Measurements from ENCODE around the gene THUMPD3. TPM values are rescaled to one million over a fixed set of nuclear protein-coding genes. Genes with fewer than 3 reads are reported as not detected.

THUMPD3 gene
- total and polyA plus RNA-seq, 2 of the 13 experiments (the other 11 are each of a cell fraction or from before 2014, with no cell fraction given), result 31.2 to 44.1 TPM

DNA sequence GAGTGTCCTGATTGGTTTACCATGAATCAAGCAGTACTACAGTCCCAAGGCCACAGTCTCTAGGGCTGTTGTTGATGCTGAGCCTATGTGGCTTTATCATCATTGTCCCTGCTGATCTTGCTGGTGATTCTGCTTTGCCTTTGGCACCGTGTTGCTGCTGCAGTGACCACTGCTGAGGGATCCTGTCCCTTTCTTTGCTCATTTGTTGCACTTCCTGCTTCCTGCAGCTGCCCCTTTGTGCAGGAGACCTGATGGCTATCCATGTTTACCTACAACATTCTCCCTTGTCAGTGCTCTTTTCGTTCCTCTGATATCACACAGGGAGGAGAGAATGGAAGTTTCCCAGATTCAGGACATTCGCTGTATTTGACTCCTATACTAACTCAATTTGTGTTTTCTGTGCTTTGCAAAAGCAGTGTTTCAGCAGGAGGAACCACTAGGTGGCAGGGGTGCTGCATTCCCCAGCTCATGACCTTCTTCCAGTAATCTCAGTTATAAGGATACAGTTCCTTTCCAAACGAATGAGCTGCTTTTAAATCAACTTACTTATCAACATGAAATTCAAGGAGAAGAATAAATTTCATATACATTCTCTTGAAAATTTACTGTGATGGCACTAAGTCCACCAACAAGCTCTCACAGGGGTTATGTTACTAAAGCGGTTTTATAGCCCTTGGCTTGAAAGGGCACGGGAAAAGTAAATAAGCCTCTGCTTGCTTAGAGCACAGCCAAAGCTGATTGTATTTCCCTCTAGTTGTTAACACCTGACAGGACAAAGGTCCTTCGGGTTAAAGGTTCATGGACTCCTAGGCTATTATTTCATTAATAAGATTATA lies 9.7 kb upstream of the THUMPD3 start (continued):
- TF ChIP-seq SIX4 (CRISPR knock-in tag; IDR thresholded peaks at IDR 0.05) (peak; percentile 22; the same call in 1 of the 2 replicates), ZNF850 (CRISPR knock-in tag; conservative IDR thresholded peaks at IDR 0.05) (no peak), ZNF230 (CRISPR knock-in tag; IDR thresholded peaks at IDR 0.05) (peak; percentile 84), YEATS2 (CRISPR knock-in tag; IDR thresholded peaks at IDR 0.05; ENCODE audit: borderline replicate concordance) (peak; percentile 64; the same call in 1 of the 2 replicates), FOXA1 (IDR thresholded peaks at IDR 0.05) (peak; percentile 43; the same call in 1 of the 2 replicates), FOXA1 (CRISPR knock-in tag; IDR thresholded peaks at IDR 0.05) (peak; percentile 91), RARA (CRISPR knock-in tag; IDR thresholded peaks at IDR 0.05) (peak; percentile 93), ZMYM3 (CRISPR knock-in tag; IDR thresholded peaks at IDR 0.05) (peak; percentile 18; the same call in 1 of the 2 replicates), HNF4G (IDR thresholded peaks at IDR 0.05; ENCODE audit: borderline replicate concordance, low read depth, low read length) (peak; percentile 83), HNF4G (CRISPR knock-in tag; IDR thresholded peaks at IDR 0.05; ENCODE audit: borderline replicate concordance, low read depth) (no peak; the same call in 1 of the 2 replicates), ASH2L (IDR thresholded peaks at IDR 0.05; ENCODE audit: insufficient read length, low read depth, low read length) (peak; percentile 77), LCORL (IDR thresholded peaks at IDR 0.05) (no peak), LCORL (CRISPR knock-in tag; IDR thresholded peaks at IDR 0.05) (0 out of 2 replicates have a peak, but pooled peaks have one; percentile 23), ZNF570 (CRISPR knock-in tag; IDR thresholded peaks at IDR 0.05; ENCODE audit: borderline replicate concordance) (no peak), XRCC5 (optimal IDR thresholded peaks at IDR 0.05; ENCODE audit: low read length) (peak; percentile 51)
- TF ChIP-seq, protein P1, sequence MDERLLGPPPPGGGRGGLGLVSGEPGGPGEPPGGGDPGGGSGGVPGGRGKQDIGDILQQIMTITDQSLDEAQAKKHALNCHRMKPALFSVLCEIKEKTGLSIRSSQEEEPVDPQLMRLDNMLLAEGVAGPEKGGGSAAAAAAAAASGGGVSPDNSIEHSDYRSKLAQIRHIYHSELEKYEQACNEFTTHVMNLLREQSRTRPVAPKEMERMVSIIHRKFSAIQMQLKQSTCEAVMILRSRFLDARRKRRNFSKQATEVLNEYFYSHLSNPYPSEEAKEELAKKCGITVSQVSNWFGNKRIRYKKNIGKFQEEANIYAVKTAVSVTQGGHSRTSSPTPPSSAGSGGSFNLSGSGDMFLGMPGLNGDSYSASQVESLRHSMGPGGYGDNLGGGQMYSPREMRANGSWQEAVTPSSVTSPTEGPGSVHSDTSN (CRISPR knock-in tag; IDR thresholded peaks at IDR 0.05), result no peak
- TF ChIP-seq, protein P2, sequence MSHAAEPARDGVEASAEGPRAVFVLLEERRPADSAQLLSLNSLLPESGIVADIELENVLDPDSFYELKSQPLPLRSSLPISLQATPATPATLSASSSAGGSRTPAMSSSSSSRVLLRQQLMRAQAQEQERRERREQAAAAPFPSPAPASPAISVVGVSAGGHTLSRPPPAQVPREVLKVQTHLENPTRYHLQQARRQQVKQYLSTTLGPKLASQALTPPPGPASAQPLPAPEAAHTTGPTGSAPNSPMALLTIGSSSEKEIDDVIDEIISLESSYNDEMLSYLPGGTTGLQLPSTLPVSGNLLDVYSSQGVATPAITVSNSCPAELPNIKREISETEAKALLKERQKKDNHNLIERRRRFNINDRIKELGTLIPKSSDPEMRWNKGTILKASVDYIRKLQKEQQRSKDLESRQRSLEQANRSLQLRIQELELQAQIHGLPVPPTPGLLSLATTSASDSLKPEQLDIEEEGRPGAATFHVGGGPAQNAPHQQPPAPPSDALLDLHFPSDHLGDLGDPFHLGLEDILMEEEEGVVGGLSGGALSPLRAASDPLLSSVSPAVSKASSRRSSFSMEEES (CRISPR knock-in tag; IDR thresholded peaks at IDR 0.05), result 0 out of 2 replicates have a peak, but pooled peaks have one; percentile 45
- TF ChIP-seq, protein P3, sequence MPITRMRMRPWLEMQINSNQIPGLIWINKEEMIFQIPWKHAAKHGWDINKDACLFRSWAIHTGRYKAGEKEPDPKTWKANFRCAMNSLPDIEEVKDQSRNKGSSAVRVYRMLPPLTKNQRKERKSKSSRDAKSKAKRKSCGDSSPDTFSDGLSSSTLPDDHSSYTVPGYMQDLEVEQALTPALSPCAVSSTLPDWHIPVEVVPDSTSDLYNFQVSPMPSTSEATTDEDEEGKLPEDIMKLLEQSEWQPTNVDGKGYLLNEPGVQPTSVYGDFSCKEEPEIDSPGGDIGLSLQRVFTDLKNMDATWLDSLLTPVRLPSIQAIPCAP (CRISPR knock-in tag; IDR thresholded peaks at IDR 0.05; ENCODE audit: low read depth), result no peak
- TF ChIP-seq, protein P4, sequence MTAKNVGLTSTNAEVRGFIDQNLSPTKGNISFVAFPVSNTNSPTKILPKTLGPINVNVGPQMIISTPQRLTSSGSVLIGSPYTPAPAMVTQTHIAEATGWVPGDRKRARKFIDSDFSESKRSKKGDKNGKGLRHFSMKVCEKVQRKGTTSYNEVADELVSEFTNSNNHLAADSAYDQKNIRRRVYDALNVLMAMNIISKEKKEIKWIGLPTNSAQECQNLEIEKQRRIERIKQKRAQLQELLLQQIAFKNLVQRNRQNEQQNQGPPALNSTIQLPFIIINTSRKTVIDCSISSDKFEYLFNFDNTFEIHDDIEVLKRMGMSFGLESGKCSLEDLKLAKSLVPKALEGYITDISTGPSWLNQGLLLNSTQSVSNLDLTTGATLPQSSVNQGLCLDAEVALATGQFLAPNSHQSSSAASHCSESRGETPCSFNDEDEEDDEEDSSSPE (CRISPR knock-in tag; IDR thresholded peaks at IDR 0.05), result 0 out of 2 replicates have a peak, but pooled peaks have one; percentile 10
- TF ChIP-seq, protein P5, sequence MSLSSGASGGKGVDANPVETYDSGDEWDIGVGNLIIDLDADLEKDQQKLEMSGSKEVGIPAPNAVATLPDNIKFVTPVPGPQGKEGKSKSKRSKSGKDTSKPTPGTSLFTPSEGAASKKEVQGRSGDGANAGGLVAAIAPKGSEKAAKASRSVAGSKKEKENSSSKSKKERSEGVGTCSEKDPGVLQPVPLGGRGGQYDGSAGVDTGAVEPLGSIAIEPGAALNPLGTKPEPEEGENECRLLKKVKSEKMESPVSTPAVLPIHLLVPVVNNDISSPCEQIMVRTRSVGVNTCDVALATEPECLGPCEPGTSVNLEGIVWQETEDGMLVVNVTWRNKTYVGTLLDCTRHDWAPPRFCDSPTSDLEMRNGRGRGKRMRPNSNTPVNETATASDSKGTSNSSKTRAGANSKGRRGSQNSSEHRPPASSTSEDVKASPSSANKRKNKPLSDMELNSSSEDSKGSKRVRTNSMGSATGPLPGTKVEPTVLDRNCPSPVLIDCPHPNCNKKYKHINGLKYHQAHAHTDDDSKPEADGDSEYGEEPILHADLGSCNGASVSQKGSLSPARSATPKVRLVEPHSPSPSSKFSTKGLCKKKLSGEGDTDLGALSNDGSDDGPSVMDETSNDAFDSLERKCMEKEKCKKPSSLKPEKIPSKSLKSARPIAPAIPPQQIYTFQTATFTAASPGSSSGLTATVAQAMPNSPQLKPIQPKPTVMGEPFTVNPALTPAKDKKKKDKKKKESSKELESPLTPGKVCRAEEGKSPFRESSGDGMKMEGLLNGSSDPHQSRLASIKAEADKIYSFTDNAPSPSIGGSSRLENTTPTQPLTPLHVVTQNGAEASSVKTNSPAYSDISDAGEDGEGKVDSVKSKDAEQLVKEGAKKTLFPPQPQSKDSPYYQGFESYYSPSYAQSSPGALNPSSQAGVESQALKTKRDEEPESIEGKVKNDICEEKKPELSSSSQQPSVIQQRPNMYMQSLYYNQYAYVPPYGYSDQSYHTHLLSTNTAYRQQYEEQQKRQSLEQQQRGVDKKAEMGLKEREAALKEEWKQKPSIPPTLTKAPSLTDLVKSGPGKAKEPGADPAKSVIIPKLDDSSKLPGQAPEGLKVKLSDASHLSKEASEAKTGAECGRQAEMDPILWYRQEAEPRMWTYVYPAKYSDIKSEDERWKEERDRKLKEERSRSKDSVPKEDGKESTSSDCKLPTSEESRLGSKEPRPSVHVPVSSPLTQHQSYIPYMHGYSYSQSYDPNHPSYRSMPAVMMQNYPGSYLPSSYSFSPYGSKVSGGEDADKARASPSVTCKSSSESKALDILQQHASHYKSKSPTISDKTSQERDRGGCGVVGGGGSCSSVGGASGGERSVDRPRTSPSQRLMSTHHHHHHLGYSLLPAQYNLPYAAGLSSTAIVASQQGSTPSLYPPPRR (CRISPR knock-in tag; IDR thresholded peaks at IDR 0.05; ENCODE audit: borderline replicate concordance), result peak; percentile 74

Measured in HepG2 (cell line).